22Rv1 (cell line): ENCODE measurements around the gene CYP1B1.

Experiments used
- CTCF ChIP-seq: fragments of 450-650 bp; IDR thresholded peaks from 2 replicates; pipeline ENCODE4 v1.5.1; 2017; ENCODE audit warnings: mild to moderate bottlenecking
- ZFX ChIP-seq: fragments of 450-650 bp; IDR thresholded peaks from 2 replicates; pipeline ENCODE4 v1.6.1; 2017; ENCODE audit warnings: antibody characterized with exemption, borderline replicate concordance

DNA sequence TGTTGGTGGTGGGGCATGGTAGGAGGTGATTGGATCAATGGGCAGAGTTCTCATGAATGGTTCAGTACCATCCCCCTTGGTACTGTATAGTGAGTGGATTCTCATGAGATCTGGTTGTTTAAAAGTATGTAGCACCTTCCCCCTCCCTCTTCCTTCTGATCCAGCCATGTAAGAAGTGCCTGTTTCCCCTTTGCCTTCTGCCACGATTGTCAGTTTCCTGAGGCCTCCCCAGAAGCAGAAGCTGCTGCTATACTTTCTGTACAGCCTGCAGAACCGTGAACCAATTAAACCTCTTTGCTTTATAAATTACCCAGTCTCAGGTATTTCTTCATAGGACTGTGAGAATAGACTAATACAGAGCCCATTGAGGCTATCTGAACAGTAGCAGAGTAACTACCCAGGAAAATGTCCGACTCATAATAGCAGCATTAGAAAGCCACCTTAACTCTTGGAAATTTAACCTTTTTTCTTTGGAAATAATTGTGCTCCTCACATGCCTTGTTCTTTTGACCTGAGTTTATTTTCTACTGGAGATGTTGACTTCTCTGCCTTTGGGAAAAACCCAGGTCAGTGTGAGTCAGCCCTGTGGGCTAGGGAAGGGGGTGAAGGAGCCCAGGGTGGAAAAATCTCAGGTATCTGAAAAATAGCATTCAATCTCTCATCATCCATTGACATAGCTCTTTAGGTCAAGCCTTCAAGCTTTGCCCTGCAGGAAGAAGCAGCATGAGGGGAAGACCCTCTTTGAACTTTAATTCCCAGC, 18.1 kb downstream of the CYP1B1 start:
- TF ChIP-seq CTCF (no peak), ZFX (no peak)
